Neural progenitor cell (in vitro differentiated cells): ENCODE data around the gene HOMER2. TPM values are rescaled to one million over a fixed set of nuclear protein-coding genes. Genes with fewer than 3 reads are reported as not detected.
"Not testable (repeated sequence)": the region's sequence is repeated elsewhere in the genome, so short reads cannot be mapped to it uniquely, and the experiment has no call there.

Source experiments
- DNase-seq: peaks from one replicate; pipeline ENCODE4 v3.0.0-alpha.2; 2016; ENCODE audit warnings: low spot score
- H2AFZ ChIP-seq: fragments of 200-600 bp; sonication (generic); replicated peaks from 2 replicates; pipeline ENCODE4 v1.6.1; 2016; ENCODE audit warnings: antibody characterized with exemption
- H3F3A ChIP-seq: fragments of 200-600 bp; sonication (generic); 2 replicates; pipeline ENCODE4 v1.6.1; 2016; ENCODE audit warnings: antibody characterized with exemption, low read depth
- H3K27ac ChIP-seq: fragments of 200-600 bp; sonication (generic); 2 replicates; pipeline ENCODE4 v1.5.1; 2016; ENCODE audit warnings: mild to moderate bottlenecking
- H3K27me3 ChIP-seq: fragments of 200-600 bp; sonication (generic); 2 replicates; pipeline ENCODE4 v1.6.1; 2016; ENCODE audit warnings: mild to moderate bottlenecking, moderate library complexity
- H3K36me3 ChIP-seq: fragments of 200-600 bp; sonication (generic); 2 replicates; pipeline ENCODE4 v1.5.1; 2016
- H3K4me1 ChIP-seq: fragments of 200-600 bp; sonication (generic); 2 replicates; pipeline ENCODE4 v1.6.1; 2016; ENCODE audit warnings: mixed run types
- H3K4me2 ChIP-seq: fragments of 200-600 bp; sonication (generic); 2 replicates; pipeline ENCODE4 v1.6.1; 2016
- H3K4me3 ChIP-seq: fragments of 200-600 bp; sonication (generic); 2 replicates; pipeline ENCODE4 v1.5.1; 2016
- H3K79me2 ChIP-seq: fragments of 200-600 bp; sonication (generic); 2 replicates; pipeline ENCODE4 v1.6.1; 2016; ENCODE audit warnings: low read depth
- H3K9ac ChIP-seq: fragments of 200-600 bp; sonication (generic); 2 replicates; pipeline ENCODE4 v1.6.1; 2016
- H3K9me3 ChIP-seq: fragments of 200-600 bp; sonication (generic); 2 replicates; pipeline ENCODE4 v1.5.1; 2016; ENCODE audit warnings: low read depth
- H4K20me1 ChIP-seq: fragments of 200-600 bp; sonication (generic); 2 replicates; pipeline ENCODE4 v1.6.1; 2016; ENCODE audit warnings: low read depth
- H3K27ac Mint-ChIP-seq: 3 replicates; pipeline ENCODE4 v1.8.0; 2021; ENCODE audit warnings: mixed read lengths
- H3K27me3 Mint-ChIP-seq: 2 replicates; pipeline ENCODE4 v1.8.0; 2022; ENCODE audit warnings: low read depth, mild to moderate bottlenecking, inconsistent platforms, moderate library complexity, mixed read lengths; ENCODE audit not compliant: insufficient read depth
- H3K36me3 Mint-ChIP-seq: 3 replicates; pipeline ENCODE4 v1.8.0; 2021; ENCODE audit warnings: mixed read lengths
- H3K4me1 Mint-ChIP-seq: 3 replicates; pipeline ENCODE4 v1.8.0; 2021; ENCODE audit warnings: mixed read lengths
- H3K4me3 Mint-ChIP-seq: 3 replicates; pipeline ENCODE4 v1.8.0; 2021; ENCODE audit warnings: mild to moderate bottlenecking, moderate library complexity, mixed read lengths
- H3K9me3 Mint-ChIP-seq: 3 replicates; pipeline ENCODE4 v1.8.0; 2020; ENCODE audit warnings: mixed read lengths
- EZH2 ChIP-seq: fragments of 200-600 bp; sonication (generic); IDR thresholded peaks from 2 replicates; pipeline ENCODE4 v1.6.1; 2017; ENCODE audit warnings: antibody characterized with exemption, mild to moderate bottlenecking, moderate library complexity
- EZH2phosphoT487 ChIP-seq: fragments of 200-600 bp; sonication (generic); IDR thresholded peaks from 2 replicates; pipeline ENCODE4 v1.6.1; 2017; ENCODE audit warnings: antibody characterized with exemption
- total RNA-seq: library from RNA; depleted of rRNA; stranded (reverse); fragments of >200 nt; gene quantifications from 2 replicates; pipeline ENCODE4 v1.2.3, GENCODE V29; 2015; ENCODE audit warnings: low replicate concordance
- TF ChIP-seq, protein P1 (sequence below): fragments of 200-600 bp; sonication (generic); IDR thresholded peaks from 2 replicates; pipeline ENCODE4 v1.5.1; 2017; ENCODE audit warnings: antibody characterized with exemption, mild to moderate bottlenecking

Gene HOMER2
- total RNA-seq, 1 donor from 2014 or later = 259 TPM

GRCh38 chr15:82828075-82828474 is 124.4 kb downstream of the HOMER2 start:
- H3K9me3 Mint-ChIP-seq = no peaks in the 10 kb centered on the region

DNA sequence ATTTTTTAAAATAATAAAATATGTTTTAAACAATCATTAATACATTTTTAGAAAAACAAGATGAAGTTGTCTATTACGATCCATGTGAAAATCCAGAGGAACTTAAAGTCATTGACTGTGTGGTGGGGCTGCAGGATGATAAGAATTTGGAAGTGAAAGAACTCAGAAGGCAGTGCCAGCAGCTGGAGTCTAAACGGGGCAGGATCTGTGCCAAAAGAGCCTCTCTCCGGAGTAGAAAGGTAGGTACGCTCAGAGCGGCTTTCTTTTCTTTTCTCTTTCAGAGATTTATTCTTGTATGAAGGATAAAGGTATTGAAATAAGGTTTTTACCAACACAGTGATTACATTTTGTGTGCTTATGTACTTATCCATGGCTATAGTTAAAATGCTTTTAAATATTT is 129.5 kb downstream of the HOMER2 start:
- H3K9ac ChIP-seq = no peak overlapping the region
- H4K20me1 ChIP-seq = no peaks in the 10 kb centered on the region
- no peak overlapping the region for H3K4me3 ChIP-seq
- H3K9me3 ChIP-seq = peaks cover 3% of the 10 kb centered on the region
- H3K36me3 ChIP-seq = peaks cover 14% of the 10 kb centered on the region
- H3K27me3 ChIP-seq = no peaks in the 10 kb centered on the region
- TF ChIP-seq EZH2phosphoT487 (no peak), EZH2 (no peak)
- TF ChIP-seq, protein P1, sequence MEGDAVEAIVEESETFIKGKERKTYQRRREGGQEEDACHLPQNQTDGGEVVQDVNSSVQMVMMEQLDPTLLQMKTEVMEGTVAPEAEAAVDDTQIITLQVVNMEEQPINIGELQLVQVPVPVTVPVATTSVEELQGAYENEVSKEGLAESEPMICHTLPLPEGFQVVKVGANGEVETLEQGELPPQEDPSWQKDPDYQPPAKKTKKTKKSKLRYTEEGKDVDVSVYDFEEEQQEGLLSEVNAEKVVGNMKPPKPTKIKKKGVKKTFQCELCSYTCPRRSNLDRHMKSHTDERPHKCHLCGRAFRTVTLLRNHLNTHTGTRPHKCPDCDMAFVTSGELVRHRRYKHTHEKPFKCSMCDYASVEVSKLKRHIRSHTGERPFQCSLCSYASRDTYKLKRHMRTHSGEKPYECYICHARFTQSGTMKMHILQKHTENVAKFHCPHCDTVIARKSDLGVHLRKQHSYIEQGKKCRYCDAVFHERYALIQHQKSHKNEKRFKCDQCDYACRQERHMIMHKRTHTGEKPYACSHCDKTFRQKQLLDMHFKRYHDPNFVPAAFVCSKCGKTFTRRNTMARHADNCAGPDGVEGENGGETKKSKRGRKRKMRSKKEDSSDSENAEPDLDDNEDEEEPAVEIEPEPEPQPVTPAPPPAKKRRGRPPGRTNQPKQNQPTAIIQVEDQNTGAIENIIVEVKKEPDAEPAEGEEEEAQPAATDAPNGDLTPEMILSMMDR = no peak
- Mint-ChIP-seq H3K27me3 (no peaks in the 10 kb centered on the region), H3K9me3 (no peaks in the 10 kb centered on the region), H3K27ac (no peak overlapping the region), H3K4me1 (no peaks in the 10 kb centered on the region), H3K4me3 (no peak overlapping the region), H3K36me3 (peaks cover 32% of the 10 kb centered on the region)
- no peak overlapping the region for H3K27ac ChIP-seq
- no peaks in the 10 kb centered on the region for H3K79me2 ChIP-seq
- H3F3A ChIP-seq = no peaks in the 10 kb centered on the region
- no peak overlapping the region for H3K4me2 ChIP-seq
- no peaks in the 10 kb centered on the region for H3K4me1 ChIP-seq
- no peak overlapping the region for H2AFZ ChIP-seq
- DNase-seq = no peak

More at GRCh38 chr15:82828075-82828474, 124.4 kb downstream of the HOMER2 start:
- Histone ChIP-seq H3K27ac (no peak overlapping the region), H3K4me1 (no peaks in the 10 kb centered on the region), H3K9me3 (no peaks in the 10 kb centered on the region), H3K4me2 (no peak overlapping the region), H3K4me3 (no peak overlapping the region), H3K79me2 (no peaks in the 10 kb centered on the region), H2AFZ (no peak overlapping the region), H4K20me1 (no peaks in the 10 kb centered on the region), H3K36me3 (peaks cover 2% of the 10 kb centered on the region), H3K27me3 (no peaks in the 10 kb centered on the region), H3K9ac (no peak overlapping the region), H3F3A (no peaks in the 10 kb centered on the region)
- Mint-ChIP-seq H3K36me3 (peaks cover 26% of the 10 kb centered on the region), H3K27ac (no peak overlapping the region), H3K4me1 (peaks cover 12% of the 10 kb centered on the region), H3K27me3 (peaks cover 4% of the 10 kb centered on the region), H3K4me3 (no peak overlapping the region)
- no peak for DNase-seq
- TF ChIP-seq, protein P1 = no peak
- no peak for TF ChIP-seq EZH2phosphoT487

DNA sequence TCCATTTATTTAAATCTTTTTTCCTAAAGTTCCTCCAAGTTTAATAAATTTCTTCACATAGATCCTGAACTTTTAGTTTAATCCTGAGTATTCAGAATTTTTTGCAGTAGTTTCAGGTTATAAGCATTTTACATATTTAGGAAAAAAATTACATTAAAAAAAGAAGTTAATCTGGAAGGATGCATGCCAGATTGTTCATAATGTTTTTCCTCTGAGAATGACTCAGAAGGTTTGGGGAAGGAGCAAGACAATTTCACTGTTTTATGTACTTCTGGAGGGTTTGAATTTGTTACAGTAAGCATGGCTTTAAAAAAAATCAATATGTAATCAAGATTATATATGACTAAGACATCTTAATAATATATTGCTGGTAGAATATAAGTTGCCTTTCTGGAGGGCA is 130.7 kb downstream of the HOMER2 start:
- not testable (repeated sequence) for H3K9me3 Mint-ChIP-seq, H3K9me3 ChIP-seq, H3K27ac Mint-ChIP-seq, H3K4me2 ChIP-seq, DNase-seq, H3K27me3 ChIP-seq, H3K9ac ChIP-seq, H4K20me1 ChIP-seq, H3K27ac ChIP-seq, H3F3A ChIP-seq, H3K4me3 ChIP-seq, H3K4me1 ChIP-seq, H3K27me3 Mint-ChIP-seq, H3K4me3 Mint-ChIP-seq, H3K4me1 Mint-ChIP-seq, H3K79me2 ChIP-seq, H2AFZ ChIP-seq
- H3K36me3 ChIP-seq = peaks cover 14% of the 10 kb centered on the region
- peaks cover 30% of the 10 kb centered on the region for H3K36me3 Mint-ChIP-seq

- H3K36me3 Mint-ChIP-seq = peaks cover 29% of the 10 kb centered on the region
- not testable (repeated sequence) for H3K9ac ChIP-seq, DNase-seq, H3F3A ChIP-seq, H3K79me2 ChIP-seq, H3K27me3 ChIP-seq, H2AFZ ChIP-seq, H3K4me1 ChIP-seq, H3K4me3 Mint-ChIP-seq, H4K20me1 ChIP-seq, H3K27ac ChIP-seq, H3K4me2 ChIP-seq, H3K4me1 Mint-ChIP-seq, H3K9me3 ChIP-seq, H3K27me3 Mint-ChIP-seq, H3K9me3 Mint-ChIP-seq, H3K27ac Mint-ChIP-seq, H3K4me3 ChIP-seq
- peaks cover 14% of the 10 kb centered on the region for H3K36me3 ChIP-seq
These were observed 131.1 kb downstream of the HOMER2 start for GRCh38 chr15:82821396-82821795.
